Measurements from ENCODE around the gene PCDH1.

Gene PCDH1

GRCh38 chr5:141857226-141857625 lies 21.0 kb downstream of the PCDH1 start:
- in situ Hi-C loops (cut with MboI; ENCODE audit: low sequenced_read_pairs): no loop called here

GRCh38 chr5:141856037-141856790 lies 22.0 kb downstream of the PCDH1 start:
- in situ Hi-C loops (cut with MboI; ENCODE audit: low sequenced_read_pairs): no loop called here

DNA sequence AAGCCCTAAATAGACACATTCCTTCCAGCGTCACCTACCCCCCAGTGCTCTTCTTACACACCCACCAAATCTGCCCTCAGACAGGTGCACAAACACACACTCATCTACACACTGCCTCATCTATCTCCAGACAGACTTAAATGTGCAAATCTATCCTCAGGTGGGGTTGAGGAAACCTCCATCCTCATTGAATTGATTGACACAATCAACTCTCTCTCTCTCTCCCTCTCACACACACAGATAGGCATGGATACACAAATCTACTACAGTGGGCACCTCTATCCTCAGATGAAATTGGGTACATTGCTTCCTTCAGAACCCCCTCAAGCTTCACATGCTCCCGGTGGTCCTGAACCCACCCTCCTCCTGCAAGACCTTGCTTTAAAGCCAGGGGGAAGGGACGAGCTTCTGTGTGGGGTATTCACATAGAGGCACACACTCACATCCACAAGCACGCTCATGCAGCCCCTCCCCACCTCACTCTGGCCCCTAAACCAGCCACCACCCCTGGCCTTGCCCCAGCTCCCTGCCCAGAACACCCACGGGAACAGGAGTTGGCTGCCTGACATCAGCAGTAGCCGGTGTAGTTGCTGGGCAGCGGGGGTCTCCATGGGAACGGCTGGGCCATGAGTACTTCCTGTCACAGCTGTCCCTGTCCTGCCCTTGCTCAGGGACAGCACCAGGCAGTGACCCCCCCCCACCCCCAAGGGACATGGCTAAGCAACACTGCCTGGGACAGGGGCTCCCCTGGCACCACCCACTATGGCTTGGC lies 22.8 kb downstream of the PCDH1 start:
- in situ Hi-C loops (cut with MboI; ENCODE audit: low sequenced_read_pairs): no loop called here

DNA sequence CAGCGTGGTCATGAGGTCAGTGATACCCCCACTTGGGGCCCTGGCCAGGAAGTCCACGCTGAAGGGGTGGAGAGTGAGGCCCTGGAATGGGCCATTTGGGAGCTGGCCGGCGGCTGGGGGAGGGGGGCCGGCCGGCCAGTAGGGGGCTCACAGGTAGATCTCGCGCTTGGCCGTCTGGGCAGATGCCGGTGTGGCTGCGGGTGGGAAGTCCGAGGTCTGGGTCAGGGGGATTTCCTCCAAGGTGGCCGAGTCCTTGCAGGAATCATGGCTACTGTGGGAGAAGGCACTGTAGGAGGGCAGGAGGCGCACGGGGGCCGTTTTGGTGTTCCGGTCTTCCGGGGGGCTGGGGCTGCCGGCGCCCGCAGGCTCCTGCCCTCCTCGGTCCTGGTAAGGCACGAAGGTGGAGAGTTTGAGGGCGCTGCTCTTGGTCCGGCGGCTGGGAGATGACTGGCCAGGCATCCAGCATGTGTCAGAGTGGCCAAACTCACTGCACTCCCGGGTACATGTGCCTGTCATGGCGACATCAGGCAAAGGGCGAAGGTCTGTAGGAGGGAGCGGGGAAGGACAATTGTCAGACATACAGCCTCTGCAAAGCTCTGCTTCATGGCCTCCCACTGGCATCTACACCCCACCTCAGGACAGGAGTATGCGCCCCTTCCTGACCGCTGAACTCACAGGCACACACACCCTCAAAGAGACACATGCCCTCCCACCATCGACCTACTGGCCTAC lies 24.1 kb downstream of the PCDH1 start:
- in situ Hi-C loops (cut with MboI; ENCODE audit: low sequenced_read_pairs): no loop called here

- in situ Hi-C loops (cut with MboI; ENCODE audit: low sequenced_read_pairs): no loop called here
Observed at GRCh38 chr5:141852448-141852847, 25.8 kb downstream of the PCDH1 start.

- in situ Hi-C loops (cut with MboI; ENCODE audit: low sequenced_read_pairs): no loop called here
Observed at GRCh38 chr5:141851195-141851874, 26.9 kb downstream of the PCDH1 start.

DNA sequence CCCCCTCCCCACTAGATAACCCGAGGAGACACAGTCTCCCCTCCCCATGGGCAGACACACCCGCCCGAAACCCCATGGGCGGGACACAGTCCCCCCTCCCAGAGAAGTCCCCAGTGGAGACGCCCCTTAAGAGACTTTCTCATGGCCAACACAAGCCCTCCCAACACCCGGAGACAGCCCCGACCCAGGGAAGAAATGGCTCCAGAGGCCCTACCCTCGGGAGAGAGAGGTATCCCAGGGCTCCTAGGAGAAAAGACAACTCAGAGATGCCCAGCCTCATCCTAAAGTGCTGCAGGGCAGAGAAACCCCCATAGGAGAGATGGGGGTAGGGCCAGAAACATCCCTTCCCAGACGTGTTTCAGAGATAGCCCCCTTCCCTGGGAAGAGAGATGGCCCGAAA lies 27.4 kb downstream of the PCDH1 start:
- in situ Hi-C loops (cut with MboI; ENCODE audit: low sequenced_read_pairs): no loop called here

DNA sequence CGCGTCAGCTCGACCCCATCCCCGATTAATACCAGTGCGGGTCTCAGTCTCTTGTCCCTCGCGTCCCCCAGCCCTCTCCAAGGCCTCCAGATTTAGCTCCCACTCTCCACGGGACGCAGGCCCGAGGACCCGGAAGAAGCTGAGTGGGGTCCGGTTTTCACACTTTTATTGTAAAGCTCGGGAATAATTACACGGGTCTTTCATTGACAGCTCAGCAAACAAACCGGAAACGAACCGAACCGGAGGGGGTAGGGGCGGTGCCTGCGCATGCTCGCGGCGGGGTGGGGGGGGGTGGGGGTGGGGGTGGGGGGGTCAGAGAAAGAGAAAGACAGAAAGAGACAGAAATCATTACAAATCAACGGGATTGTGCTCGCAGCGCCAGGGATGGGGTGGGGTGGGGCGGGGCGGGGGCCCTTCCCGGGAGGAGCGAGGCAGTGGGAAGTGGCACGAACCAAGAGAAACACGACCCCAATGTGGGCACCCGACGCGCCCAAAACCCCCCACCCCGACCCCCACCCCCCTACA lies 27.9 kb downstream of the PCDH1 start:
- in situ Hi-C loops (cut with MboI; ENCODE audit: low sequenced_read_pairs): no loop called here

DNA sequence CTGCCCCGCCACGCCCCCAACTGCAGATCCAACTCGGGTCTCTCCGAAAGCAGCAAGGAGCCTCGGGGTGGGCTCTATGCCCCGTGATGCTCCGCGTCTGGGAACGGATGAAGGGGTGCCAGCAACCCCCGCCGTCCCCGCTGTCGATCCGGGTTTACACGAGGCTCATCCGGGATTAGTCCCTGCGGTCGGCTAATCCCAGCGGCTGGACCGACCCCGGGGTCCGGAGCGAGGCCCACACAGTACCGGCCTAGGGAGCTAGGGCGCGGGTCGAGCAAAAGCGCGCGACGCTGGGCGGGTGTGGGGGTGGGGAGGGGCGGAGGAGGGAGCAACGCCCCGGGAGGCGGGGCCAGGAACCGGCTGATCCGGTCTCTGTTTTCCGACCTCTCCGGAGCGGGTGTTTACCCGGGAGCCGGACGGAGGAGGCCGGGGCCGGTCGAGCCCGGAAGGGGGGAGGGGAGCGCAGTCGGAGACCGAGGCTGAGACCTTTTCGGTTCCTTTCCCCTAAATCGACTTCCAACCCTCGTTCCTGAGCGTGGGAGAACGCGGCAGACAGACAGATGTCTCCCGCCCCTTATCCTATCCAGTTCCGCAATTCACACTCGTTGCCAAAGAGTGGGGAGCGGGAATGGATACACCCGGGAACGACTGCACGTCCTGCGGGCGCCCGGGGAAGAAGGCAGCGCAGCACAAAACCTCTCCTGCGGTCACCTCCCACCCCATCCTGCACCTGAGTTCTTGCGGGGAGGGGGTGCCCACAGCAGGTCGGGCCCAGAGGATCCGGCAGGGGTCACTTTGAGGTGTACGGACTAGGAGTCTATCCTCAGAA lies 28.6 kb downstream of the PCDH1 start:
- in situ Hi-C loops (cut with MboI; ENCODE audit: low sequenced_read_pairs): no loop called here

DNA sequence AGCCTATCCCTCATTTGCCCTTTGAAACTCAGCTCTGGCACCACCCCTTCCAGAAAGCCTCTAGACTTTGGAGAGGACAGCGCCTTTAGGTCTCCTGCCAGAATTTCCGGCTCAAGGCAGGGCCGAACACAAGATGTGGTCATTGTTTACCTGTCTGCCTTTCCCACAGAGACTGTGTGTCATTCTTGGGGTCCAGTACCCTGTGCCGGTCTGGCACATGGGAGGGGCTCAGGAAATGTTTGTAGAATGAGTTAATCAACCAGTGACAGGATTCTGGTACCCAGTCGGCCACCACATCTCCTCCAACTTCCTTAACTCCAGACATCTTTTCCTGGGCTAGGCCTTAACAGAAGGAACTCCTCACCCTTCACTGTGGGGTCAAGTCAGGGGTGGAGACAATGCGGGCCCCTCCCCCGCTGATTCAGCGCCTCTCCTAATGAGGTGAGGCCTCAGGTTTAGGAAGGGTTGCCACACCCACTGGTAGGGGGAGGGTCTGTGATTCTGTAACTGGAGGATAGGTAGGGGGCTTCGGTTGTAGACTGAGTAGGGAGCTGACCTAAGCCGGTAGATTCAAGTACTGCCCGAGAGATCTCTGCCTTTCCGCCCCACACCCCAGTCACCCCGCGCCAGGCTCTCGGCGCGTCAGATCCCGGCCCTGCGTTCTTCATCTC lies 29.3 kb downstream of the PCDH1 start:
- in situ Hi-C loops (cut with MboI; ENCODE audit: low sequenced_read_pairs): no loop called here

GRCh38 chr5:141846031-141846430 lies 32.2 kb downstream of the PCDH1 start:
- in situ Hi-C loops (cut with MboI; ENCODE audit: low sequenced_read_pairs): no loop called here

GRCh38 chr5:141845371-141845851 lies 32.8 kb downstream of the PCDH1 start:
- in situ Hi-C loops (cut with MboI; ENCODE audit: low sequenced_read_pairs): no loop called here

DNA sequence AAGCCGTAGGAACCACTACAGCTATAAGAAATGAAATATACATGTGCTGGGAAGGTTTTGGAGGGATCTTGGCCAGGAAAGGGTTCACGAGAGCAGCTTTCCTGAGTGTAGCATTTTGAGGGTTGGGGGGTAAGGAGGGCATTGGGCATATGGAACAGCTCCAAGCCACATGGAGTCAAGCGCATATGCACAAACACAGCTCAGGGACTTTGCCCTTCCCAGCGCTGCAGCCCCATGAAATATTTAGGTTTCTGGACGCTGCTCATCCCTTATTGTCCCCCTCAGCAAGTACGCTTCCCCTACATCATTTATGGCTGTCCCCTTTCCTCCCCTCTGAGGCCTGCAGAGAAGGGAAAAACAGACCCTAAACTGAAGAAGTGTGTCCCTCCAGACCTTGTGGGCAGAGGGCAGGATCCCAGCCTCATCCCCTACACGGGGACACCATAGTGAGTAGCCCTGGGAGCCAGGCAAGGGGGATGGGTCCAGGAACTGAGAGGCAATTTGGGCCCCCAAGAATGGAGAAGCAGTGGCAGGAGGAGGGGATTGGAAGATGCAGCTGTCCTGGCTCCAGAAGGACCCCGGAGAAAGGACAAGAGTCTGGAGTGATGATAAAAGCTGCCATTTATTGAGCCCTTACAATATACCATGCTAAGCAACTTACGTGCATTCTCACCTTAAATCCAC lies 33.7 kb downstream of the PCDH1 start:
- in situ Hi-C loops (cut with MboI; ENCODE audit: low sequenced_read_pairs): no loop called here

DNA sequence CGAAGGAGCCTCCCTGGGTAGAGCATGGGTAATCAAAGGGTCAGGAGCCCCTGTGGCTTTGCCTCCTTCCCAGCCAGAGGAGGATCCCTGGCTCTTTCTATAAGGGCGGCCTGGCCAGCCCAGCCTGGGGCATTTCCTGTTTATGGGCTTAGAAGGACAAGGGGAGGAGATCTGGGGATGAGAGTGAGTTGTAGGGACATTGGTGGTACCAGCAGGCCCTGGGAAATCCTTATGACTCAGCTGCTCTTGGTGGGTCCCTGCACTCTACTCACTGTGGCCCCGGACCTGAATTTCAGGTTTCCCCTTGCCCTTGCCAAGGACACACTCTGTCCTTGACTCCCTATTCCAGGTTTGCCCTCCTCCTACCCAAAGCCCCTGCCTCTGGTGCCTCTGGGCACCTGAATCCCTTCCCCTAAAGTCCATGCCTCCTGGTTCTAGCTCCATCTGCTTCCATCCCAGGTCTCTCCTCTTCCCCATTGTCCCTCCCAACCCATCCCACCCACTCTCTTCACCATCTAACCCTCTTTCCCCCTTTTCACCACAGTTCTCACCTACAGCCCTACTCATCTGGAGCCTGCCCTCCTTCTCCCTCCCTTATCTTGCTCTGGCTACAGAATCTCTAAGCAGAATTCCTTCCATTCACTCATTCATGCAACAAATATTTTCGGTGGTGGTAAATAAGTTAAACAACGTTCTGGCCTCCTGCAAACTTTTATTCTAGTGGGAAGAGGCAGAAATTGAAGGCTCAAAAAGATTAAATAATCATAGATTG lies 34.9 kb downstream of the PCDH1 start:
- in situ Hi-C loops (cut with MboI; ENCODE audit: low sequenced_read_pairs): no loop called here

DNA sequence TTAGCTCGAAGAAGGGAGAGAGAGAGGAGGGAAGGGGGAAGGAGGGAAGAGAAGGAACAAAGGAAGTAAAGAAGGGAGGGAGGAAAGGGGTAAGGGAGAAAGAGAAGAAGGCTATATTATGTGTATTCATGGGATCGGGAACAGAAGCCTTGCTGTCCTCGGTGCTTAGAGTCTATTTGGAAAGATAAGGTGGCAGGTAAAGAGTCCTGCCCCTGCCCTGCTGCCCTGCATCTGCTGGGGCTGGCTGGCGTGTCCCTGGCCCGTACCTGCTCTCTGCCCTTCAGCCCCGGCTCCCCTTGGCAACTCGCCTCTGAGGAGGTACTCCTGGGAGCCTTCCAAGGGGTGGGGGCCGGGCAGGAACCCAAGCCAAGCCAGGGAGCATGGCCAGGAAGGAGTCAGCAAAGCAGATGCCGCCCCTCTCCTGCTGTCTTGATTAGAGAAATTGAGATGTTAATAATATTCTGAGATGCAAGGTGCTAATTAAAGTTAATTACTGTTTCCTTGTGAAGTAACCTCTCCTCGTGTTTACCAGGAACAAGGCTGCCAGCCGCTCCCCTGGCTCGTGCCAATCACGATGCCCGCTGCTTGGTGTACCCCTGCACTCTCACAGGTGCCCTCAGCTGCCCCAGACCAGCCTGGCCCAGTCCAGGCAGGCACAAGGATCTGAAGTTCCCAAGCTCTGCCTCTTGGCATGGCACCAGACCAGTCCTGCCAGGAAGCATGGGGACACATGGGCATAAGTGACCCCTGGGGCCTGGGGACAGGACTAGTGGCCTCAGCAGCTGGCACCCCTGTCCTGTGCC lies 36.6 kb downstream of the PCDH1 start:
- in situ Hi-C loops (cut with MboI; ENCODE audit: low sequenced_read_pairs): no loop called here

GRCh38 chr5:141840826-141841360 lies 37.3 kb downstream of the PCDH1 start:
- in situ Hi-C loops (cut with MboI; ENCODE audit: low sequenced_read_pairs): no loop called here

DNA sequence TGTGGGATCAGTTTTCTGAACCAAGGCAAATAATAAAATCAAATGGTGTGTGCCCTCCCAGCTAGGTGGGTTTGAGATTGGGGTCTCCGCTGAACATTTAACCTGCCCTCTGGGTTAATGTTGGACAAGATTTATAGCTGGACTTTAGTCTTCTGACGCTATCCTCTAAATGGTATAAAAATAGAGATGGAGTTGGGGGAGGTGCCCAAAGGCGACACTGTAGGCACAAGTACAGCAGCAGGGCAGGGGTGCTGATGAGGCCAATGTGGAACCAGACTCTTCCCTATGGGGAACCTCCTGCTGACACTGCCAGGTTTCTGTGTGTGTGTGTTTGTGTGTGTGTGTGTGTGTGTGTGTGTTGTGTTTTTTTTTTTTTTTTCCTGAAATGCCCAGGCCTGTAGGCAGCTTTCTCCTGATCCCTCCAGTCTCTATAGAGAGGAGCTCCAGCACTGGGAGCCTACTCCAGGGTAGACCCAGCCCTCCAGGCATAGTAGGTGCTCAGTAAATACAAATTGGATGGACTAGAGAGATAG lies 37.9 kb downstream of the PCDH1 start:
- in situ Hi-C loops (cut with MboI; ENCODE audit: low sequenced_read_pairs): no loop called here

Measured in HL-60/S4 treated with phorbol 12-myristate 13-acetate at 8.2 ng/mL for 4 days and 3 days (cell line).